K562 (cell line): Measurements from ENCODE around the gene TSHR. TPM values are rescaled to one million over a fixed set of nuclear protein-coding genes. Genes with fewer than 3 reads are reported as not detected.
A peak's percentile ranks its signal among the peaks of the same experiment; 100 is the strongest.

Source experiments
- CCNT2 ChIP-seq: IDR thresholded peaks from 2 replicates; pipeline ENCODE4 v1.6.1; 2011; ENCODE audit warnings: borderline replicate concordance, low read depth, mild to moderate bottlenecking, moderate library complexity, mixed read lengths, low read length; ENCODE audit not compliant: insufficient read length; ENCODE audit errors: extremely low read depth
- CXXC5 ChIP-seq: fragments of 250-450 bp; sonication (Bioruptor Pico); IDR thresholded peaks from 2 replicates; pipeline ENCODE4 v1.8.0; 2022; ENCODE audit warnings: inconsistent platforms, mild to moderate bottlenecking, moderate library complexity
- E2F8 ChIP-seq: fragments of 450-650 bp; IDR thresholded peaks from 2 replicates; pipeline ENCODE4 v1.7.1; 2018; ENCODE audit warnings: mild to moderate bottlenecking, low read depth; ENCODE audit not compliant: partially characterized antibody
- EP400 ChIP-seq: fragments of 450-650 bp; IDR thresholded peaks from 2 replicates; pipeline ENCODE4 v1.6.1; 2017; ENCODE audit warnings: antibody characterized with exemption, mild to moderate bottlenecking, moderate library complexity
- MLLT1 ChIP-seq, 2 experiments: fragments of 450-650 bp; IDR thresholded peaks; 2 replicates each; pipeline ENCODE4 v1.6.1; 2016
- MTA3 ChIP-seq: fragments of 450-650 bp; formaldehyde crosslinking; IDR thresholded peaks from 2 replicates; pipeline ENCODE4 v1.6.1; 2017; ENCODE audit warnings: mild to moderate bottlenecking, borderline replicate concordance
- NFIC ChIP-seq: fragments of 450-650 bp; IDR thresholded peaks from 2 replicates; pipeline ENCODE4 v1.6.1; 2017; ENCODE audit warnings: mild to moderate bottlenecking, inconsistent platforms
- PML ChIP-seq: IDR thresholded peaks from 2 replicates; pipeline ENCODE4 v1.6.1; 2012; ENCODE audit warnings: low read length, inconsistent platforms
- POLR2H ChIP-seq: IDR thresholded peaks from 2 replicates; pipeline ENCODE4 v1.6.1; 2016; ENCODE audit warnings: missing genetic modification characterization, low read depth, mild to moderate bottlenecking, control low read depth, missing compliant biosample characterization, moderate library complexity
- PTBP1 ChIP-seq: fragments of 200-400 bp; formaldehyde crosslinking; IDR thresholded peaks from 2 replicates; pipeline ENCODE4 v1.6.1; 2017; ENCODE audit warnings: low read depth, low read length
- PYGO2 ChIP-seq: fragments of 450-650 bp; IDR thresholded peaks from 2 replicates; pipeline ENCODE4 v1.6.1; 2016; ENCODE audit warnings: mild to moderate bottlenecking, missing genetic modification characterization, moderate library complexity, missing compliant biosample characterization
- RNF219 ChIP-seq: fragments of 250-450 bp; sonication (Bioruptor Pico); IDR thresholded peaks from 2 replicates; pipeline ENCODE4 v1.5.0; 2022; ENCODE audit warnings: mild to moderate bottlenecking
- TCF7L2 ChIP-seq: fragments of 150-350 bp; IDR thresholded peaks from 2 replicates; pipeline ENCODE4 v1.6.1; 2016; ENCODE audit warnings: low read depth, mild to moderate bottlenecking, low read length, moderate library complexity
- UBTF ChIP-seq, 2 experiments: IDR thresholded peaks; 2 replicates each; pipeline ENCODE4 v1.6.1; 2012; ENCODE audit warnings: improper control_type of control experiment in 2 of 2, low read depth in 2 of 2, low read length in 2 of 2, borderline replicate concordance in 1 of 2
- VEZF1 ChIP-seq: fragments of 200-800 bp; sonication (Bioruptor generic); IDR thresholded peaks from 2 replicates; pipeline ENCODE4 v1.6.1; 2017; ENCODE audit warnings: missing genetic modification characterization, missing compliant biosample characterization
- ZNF668 ChIP-seq: fragments of 250-450 bp; sonication (Bioruptor Pico); IDR thresholded peaks from 2 replicates; pipeline ENCODE4 v1.8.0; 2022; ENCODE audit warnings: mild to moderate bottlenecking, inconsistent platforms
- ZSCAN32 ChIP-seq: fragments of 450-650 bp; formaldehyde crosslinking; IDR thresholded peaks from 2 replicates; pipeline ENCODE4 v1.4.0; 2020; ENCODE audit warnings: mild to moderate bottlenecking, moderate library complexity
- polyA plus RNA-seq, 8 experiments: library from polyadenylated mRNA; depleted of rRNA in 4 of 8; stranded (reverse) in 5 of 8; unstranded in 3 of 8; fragments of >200 nt; fragmentation: Nextera tagmentation in 2 of 8; fragmentation: Illumina TruSeq in 1 of 8; extraction: Ambion mirVana in 2 of 8; extraction: Trizol in 1 of 8; gene quantifications; 2 replicates each; pipeline versions ENCODE4 v1.2.1 to v1.2.3, GENCODE V29; 2011 to 2014; ENCODE audit warnings: inconsistent platforms in 1 of 8, missing spikeins in 1 of 8
- total RNA-seq, 7 experiments: library from RNA; depleted of rRNA in 6 of 7; stranded (reverse); fragments of >200 nt in 6 of 7; fragmentation: Illumina TruSeq in 2 of 7; extraction: Trizol in 2 of 7; gene quantifications; 2 replicates each; pipeline versions ENCODE4 v1.2.1 to v1.2.3, GENCODE V29; 2011 to 2021; ENCODE audit warnings: low replicate concordance in 1 of 7

The TSHR gene
- total and polyA plus RNA-seq, 9 of the 15 experiments (the other 6 are each of a cell fraction or from before 2014, with no cell fraction given): 0.01 to 0.10 TPM; not detected in 7

- no peak for TF ChIP-seq VEZF1 (CRISPR knock-in tag)
- TF ChIP-seq MTA3: peak; percentile 58; the same call in 1 of the 2 replicates
- TF ChIP-seq POLR2H: peak; percentile 57
- TF ChIP-seq UBTF (IDR thresholded peaks at IDR 0.05; ENCODE audit: borderline replicate concordance in 1 of 2, low read depth in 2 of 2, low read length in 2 of 2): no peak
- TF ChIP-seq ZSCAN32: no peak
- TF ChIP-seq PTBP1: no peak
- TF ChIP-seq MLLT1 (IDR thresholded peaks at IDR 0.05): no peak
- TF ChIP-seq E2F8: peak; percentile 17
- TF ChIP-seq PYGO2: no peak
- no peak for TF ChIP-seq RNF219 (CRISPR knock-in tag)
- no peak for TF ChIP-seq TCF7L2
- 0 out of 2 replicates have a peak, but pooled peaks have one; percentile 33 for TF ChIP-seq EP400
- 0 out of 2 replicates have a peak, but pooled peaks have one; percentile 36 for TF ChIP-seq PML
- no peak for TF ChIP-seq CXXC5 (CRISPR knock-in tag)
- TF ChIP-seq CCNT2: no peak
- TF ChIP-seq NFIC: 0 out of 2 replicates have a peak, but pooled peaks have one; percentile 6
- no peak for TF ChIP-seq ZNF668
Observed at GRCh38 chr14:81170104-81170828, 214.8 kb downstream of the TSHR start (continued).
